Vagina (tissue), 2 donors: ENCODE results near the gene SLC37A2.

Experiments
- POLR2A ChIP-seq, 2 donors: fragments of 450-650 bp; IDR thresholded peaks; one replicate each; pipeline ENCODE4 v1.6.1; 2017; ENCODE audit warnings: antibody characterized with exemption in 2 of 2, mild to moderate bottlenecking in 2 of 2, moderate library complexity in 2 of 2
- POLR2AphosphoS5 ChIP-seq, 2 donors: sonication (generic); formaldehyde crosslinking; IDR thresholded peaks; one replicate each; pipeline ENCODE4 v1.9.0; 2017; ENCODE audit warnings: antibody characterized with exemption in 2 of 2, mild to moderate bottlenecking in 2 of 2, low read depth in 1 of 2; ENCODE audit not compliant: insufficient read depth in 1 of 2
- TF ChIP-seq, protein P1 (sequence below), 3 experiments: fragments of 450-650 bp in 2 of 3; fragments of 200-600 bp in 1 of 3; sonication (generic) in 1 of 3; IDR thresholded peaks; one replicate each; pipeline ENCODE4 v1.5.1; 2017 to 2019; ENCODE audit warnings: antibody characterized with exemption in 3 of 3, mild to moderate bottlenecking in 2 of 3, moderate library complexity in 2 of 3

DNA sequence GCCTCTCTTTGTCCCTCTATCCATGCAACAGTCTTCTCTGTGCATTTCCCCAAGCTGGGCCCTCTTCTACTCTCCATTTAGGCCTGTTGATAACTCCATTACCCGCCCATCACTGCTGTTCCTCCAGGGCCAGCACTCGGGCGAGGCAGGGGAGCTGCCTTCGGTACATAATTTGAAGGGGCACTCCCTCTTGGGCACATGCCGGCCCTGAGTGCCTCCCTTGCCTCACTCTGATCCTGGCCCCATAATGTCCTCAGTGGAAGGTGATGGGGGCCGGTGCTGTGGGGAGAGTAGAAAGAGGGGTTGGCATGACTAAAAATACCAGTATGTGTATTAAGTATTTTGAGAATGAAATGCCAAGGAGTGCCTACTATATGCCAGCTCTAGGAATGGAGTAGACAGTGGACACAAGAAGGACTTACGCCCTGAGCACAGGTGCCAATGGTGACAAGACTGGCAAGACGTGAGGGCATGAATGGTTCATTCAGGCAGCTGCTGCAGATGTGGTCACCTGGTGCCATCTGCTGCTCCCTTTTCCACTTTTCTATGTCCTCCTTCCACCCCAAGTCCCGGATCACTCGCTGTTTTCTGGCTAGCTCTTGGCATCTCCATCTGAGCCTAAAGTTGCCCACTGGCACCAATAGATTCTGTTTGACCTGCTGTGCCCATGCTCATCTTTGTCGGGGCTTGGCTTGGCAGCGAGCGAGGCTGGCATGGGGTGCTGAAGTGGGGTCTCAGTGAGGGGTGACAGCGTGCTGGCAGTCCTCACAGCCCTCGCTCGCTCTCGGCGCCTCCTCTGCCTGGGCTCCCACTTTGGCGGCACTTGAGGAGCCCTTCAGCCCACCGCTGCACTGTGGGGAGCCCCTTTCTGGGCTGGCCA is 25.7 kb downstream of the SLC37A2 start:
- no peak for TF ChIP-seq POLR2A (IDR thresholded peaks at IDR 0.05)
- no peak for TF ChIP-seq POLR2AphosphoS5 (IDR thresholded peaks at IDR 0.05; ENCODE audit: insufficient read depth in 1 of 2, low read depth in 1 of 2)
- TF ChIP-seq, protein P1, sequence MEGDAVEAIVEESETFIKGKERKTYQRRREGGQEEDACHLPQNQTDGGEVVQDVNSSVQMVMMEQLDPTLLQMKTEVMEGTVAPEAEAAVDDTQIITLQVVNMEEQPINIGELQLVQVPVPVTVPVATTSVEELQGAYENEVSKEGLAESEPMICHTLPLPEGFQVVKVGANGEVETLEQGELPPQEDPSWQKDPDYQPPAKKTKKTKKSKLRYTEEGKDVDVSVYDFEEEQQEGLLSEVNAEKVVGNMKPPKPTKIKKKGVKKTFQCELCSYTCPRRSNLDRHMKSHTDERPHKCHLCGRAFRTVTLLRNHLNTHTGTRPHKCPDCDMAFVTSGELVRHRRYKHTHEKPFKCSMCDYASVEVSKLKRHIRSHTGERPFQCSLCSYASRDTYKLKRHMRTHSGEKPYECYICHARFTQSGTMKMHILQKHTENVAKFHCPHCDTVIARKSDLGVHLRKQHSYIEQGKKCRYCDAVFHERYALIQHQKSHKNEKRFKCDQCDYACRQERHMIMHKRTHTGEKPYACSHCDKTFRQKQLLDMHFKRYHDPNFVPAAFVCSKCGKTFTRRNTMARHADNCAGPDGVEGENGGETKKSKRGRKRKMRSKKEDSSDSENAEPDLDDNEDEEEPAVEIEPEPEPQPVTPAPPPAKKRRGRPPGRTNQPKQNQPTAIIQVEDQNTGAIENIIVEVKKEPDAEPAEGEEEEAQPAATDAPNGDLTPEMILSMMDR (IDR thresholded peaks at IDR 0.05): no peak
